Stimulated activated CD8-positive, alpha-beta memory T cell treated with anti-CD3 and anti-CD28 coated beads, Interleukin-12 subunit alpha, Interleukin-12 subunit beta, amount 100 ng/mL, for 1 hour (primary cell): ENCODE measurements around the gene FARP2.
"Not testable (repeated sequence)": the region's sequence is repeated elsewhere in the genome, so short reads cannot be mapped to it uniquely, and the experiment has no call there.

ENCODE experiments used
- DNase-seq: peaks from one replicate; pipeline ENCODE4 v3.0.0-alpha.2; 2020; ENCODE audit warnings: low read depth

The FARP2 gene

DNA sequence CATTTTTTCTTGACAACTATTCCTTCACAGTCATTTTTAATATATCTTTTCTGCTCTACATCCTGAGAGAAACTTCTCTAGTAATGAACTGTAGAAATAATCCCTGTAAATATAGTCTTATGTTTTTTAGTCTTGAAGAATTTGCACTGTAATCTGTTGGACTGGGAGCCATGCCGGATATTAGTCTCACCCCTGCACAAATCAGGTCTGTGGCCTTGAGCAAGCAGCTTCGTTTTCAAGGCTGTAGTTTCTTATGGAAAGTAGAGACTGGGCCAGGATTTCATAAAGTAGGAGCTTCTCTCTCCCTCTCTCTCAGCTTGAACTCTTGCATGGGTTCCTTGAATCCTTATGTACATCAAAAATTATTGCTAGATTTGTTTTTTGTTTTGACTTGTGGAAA is 8.7 kb downstream of the FARP2 start:
- no peak for DNase-seq

- DNase-seq: no peak
Observed at GRCh38 chr2:241366678-241367077, 10.6 kb downstream of the FARP2 start.

- no peak for DNase-seq
Observed at GRCh38 chr2:241368643-241369042, 12.6 kb downstream of the FARP2 start.

DNA sequence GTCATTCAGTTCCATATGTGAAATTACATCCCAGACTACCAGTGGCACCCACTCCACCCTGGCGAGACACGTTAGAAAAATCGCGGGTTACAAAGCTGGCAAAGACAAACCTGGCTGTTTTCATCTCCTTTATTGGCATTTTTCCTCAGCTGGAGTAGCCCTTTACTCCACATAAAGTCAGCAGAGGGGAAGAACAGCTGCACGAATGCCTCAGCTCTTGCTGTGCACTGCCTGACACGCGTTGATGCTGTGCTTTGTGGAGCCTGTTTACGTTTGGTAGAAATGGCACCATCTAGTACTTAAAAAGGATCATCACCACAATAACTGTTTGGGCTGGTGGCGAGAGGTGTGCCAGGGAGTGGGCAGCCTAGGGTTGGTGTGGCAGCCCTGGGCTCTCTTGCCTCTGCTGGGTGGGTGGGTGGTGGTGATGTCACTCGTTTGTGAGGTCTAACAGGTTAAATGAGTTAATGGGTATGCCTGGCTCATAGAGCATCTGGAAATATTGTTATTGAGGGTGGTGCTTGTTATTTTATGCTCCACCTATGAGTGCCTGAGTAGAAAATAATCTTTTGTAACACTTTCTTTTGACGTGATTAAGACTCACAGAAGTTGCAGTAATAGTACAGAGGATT is 16.4 kb downstream of the FARP2 start:
- DNase-seq: no peak

GRCh38 chr2:241373446-241373845 is 17.4 kb downstream of the FARP2 start:
- no peak for DNase-seq

DNA sequence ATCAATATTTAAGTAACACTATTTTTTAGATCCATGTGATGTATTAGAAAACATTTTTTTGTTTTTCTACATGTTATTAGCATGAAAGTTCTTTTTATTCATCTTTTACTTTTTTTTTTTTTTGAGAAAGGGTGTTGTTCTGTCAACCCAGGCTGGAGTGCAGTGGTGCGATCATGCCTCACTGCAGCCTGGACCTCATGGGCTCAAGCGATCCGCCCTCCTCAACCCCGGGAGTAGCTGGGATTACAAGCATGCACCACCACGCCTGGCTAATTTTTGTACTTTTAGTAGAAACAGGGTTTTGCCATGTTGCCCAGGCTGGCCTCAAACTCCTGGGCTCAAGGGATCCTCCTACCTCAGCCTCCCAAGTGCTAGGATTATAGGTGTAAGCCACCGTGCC is 17.8 kb downstream of the FARP2 start:
- DNase-seq: not testable (repeated sequence)

- no peak for DNase-seq
Observed at GRCh38 chr2:241375300-241375699, 19.2 kb downstream of the FARP2 start.

DNA sequence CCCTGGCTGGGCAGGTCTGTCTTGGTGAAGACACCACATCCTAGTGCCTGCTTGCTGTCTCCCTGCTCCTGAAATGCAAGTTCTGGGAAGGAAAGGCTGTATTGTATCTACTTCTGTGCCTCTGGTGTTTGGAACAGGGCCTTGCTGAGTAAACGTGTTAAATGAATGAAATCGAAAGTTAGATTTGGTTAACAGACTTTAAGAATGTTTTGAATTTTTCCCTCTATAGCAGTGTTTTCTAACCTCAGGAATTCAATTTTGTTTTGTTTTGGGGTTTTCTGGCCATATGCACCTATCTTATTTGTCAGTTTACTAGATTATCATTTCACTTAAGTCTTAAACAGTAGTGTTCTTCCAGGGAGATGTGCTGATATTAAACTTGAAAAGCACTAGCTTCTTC is 20.7 kb downstream of the FARP2 start:
- no peak for DNase-seq

GRCh38 chr2:241378816-241379215 is 22.7 kb downstream of the FARP2 start:
- DNase-seq: no peak

DNA sequence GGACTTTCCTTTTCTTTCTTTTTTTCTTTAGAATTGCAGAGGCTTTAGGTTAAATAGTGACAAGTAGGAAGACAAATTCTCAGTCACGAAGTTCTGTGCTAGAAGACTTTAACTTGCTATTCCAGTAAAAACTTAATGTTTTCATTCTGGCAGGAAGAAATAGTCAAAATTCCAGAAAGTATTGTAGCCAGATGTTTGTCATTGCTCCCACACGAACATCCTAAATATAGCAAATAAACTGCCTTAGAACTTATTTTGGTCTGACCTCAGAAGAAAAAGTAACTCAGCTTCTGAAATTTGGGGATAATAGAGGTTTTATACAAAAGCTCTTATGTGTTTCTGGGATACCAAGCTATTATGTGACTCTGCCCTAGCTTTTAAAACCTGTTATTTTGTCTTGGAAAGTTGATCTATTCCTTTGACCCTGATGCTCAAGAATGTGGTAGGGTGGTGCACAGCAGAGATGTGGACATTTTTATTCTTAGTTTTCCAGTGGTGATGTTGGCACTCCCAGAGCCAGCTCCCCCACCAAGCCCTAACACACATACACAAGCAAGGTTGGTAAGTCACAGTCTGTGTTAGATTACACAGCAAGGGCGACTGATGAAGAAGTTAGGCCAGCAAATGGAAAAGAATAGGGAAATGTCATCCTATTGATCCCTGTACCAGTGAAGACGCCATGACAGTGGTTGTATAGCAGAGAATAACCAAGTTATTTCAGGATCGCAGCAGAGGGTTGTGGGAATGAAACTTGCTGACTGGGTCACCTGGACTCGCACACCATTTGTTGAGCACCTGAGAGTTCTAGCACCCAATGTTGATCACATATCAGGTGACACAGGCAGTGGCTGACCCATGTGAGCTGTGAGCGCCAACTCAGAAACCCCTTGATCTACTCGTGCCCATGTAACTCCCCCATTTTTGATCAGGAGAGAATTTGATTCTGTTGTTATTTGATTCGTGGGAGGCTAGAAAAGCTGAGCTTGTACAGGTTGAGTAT is 23.7 kb downstream of the FARP2 start:
- DNase-seq: no peak

DNA sequence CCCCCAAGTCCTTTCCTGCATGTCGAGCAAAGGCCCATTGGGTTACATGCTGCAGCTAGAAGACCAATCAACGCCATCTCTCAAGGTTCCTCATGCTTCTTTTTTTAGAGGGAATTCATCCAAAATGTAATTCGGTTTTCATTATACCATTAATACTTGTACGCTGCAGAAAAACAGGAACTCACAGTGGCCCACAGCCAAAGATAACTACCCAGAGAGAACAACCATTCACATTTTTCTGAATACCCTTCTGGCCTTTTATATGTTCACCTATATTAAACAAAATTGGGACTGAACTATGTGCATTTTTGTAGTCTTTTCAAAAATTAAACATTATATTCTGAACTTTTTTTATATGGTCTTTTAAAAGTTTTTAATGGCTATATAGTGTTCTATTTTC is 25.8 kb downstream of the FARP2 start:
- DNase-seq: no peak

DNA sequence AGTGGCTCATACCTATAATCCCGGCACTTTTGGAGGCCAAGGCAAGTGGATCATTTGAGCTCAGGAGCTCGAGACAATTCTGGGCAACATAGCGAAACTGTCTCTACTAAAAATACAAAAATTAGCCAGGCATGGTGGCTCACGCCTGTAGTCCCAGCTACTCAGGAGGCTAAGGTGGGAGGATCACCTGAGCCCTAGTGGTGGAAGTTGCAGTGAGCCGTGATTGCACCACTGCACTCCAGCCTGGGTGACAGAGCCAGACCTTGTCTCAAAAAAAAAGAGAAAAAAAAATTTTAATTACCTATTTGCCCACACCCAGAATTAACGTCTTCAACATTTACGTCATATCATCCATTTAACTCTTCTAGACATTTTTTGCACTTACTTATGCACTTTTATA is 29.4 kb downstream of the FARP2 start:
- not testable (repeated sequence) for DNase-seq

DNA sequence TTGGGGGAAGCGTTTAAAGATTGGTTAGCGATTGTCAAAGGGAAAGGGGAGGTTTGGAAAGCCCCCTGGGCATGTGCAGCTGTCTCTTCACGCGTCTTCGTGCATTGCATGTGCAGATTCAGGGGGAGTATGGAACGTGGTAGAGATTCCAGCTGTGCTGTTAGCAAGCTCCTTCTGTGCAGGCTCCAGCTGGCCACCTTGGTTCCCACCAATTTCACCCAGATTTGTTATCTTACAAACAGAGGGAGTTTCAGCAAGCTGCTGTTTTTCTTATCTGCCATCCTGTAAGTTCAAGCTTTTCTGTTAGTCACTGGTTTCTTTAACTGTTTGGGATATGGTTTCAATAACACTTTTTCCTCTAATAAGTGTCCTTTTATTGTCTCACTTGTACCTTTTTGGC is 30.4 kb downstream of the FARP2 start:
- no peak for DNase-seq

DNA sequence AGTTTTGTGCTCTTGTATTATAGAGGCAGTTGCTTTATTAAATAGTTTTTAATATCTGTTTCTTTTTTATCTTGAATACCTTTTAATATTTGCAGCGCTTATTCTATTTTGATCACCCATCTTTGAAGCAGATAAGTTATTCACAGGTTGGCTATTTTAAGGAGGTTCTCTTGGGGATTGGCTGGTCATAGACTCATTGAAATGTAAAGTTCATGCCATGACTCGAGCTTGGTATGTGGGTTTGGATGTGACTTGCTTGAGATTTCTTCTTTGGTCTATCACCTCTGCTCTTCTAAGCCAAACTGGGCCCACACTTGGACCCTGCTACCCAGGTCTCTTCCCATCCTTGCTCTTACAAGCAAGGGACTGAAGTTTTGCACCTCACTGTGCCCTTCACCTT is 33.6 kb downstream of the FARP2 start:
- no peak for DNase-seq

DNA sequence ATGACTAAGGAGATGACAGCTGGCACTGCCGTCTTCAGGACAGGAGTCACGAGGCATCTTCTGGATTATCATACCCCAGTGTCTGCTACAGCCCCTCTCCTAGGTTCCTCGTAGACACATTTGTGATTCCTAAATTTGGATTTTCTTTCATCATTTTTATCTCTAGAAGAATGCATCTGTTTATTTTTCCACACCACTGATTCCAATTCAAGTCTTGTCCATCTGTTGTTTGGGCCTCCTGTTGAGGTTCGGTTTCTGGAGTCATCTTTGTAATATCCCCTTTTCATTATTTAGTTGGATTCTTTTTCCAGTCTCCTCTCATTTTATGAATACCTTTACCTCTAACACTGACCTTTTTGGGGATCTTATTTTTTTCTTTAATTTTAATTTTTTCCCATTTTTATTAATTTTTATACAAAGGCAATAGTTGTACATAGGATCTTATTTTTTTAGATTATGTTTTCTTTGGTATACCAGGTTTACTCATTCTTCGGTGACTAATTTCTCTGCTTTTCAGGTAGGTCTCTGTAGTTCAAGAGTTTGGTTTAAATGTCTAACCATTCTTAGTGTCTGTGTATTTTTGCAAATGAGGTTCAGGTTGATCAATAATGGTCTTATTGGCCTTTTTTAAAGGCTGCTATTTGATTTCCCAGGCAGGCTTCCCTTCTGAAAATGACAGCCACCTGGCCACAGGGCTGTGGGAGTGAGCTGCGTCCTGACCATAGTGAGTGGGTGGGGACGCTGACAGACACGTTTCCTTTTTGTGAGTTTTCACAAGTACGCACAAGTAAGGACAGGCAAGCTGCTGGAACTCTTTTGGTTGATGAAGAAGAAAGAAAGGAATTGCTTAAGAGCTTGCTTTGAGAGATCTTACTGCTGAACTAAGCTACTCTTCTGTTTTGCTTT is 34.5 kb downstream of the FARP2 start:
- DNase-seq: no peak

DNA sequence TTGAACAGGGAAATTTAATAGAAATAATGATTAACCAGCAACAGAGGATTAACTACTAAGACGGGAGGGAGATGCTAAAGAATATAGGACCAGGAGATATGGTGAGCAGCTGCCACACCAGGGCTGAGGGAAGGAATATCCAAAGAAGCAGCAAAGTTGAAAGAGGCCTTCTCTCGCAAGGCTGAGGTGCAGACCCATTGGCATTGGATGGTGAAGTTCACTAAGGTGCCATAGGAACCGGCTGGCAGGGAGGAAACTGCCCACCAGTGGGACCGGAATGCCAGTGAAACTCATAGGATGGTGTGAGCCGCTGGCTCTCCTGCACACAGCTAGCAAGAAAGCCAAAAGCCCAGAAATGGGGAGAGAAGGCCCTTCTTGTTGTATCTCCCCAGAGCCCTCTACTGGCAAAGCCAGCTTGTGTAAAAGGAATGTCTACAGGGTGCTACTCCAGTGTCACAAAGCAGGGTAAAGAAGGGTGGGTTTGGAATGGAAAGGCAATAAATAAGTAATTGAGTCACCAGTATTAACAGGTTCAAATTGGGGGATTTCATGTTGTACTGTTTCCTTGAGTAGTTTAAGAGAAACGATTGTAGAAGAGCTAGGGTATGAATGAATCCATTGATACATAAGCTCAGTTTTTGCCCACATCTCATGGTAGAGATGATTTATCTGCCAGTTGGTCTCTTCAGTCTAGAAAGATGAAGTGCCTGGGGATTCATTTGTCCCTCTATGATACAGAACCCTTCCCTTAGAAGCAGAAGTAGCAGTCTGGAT is 36.0 kb downstream of the FARP2 start:
- DNase-seq: no peak

DNA sequence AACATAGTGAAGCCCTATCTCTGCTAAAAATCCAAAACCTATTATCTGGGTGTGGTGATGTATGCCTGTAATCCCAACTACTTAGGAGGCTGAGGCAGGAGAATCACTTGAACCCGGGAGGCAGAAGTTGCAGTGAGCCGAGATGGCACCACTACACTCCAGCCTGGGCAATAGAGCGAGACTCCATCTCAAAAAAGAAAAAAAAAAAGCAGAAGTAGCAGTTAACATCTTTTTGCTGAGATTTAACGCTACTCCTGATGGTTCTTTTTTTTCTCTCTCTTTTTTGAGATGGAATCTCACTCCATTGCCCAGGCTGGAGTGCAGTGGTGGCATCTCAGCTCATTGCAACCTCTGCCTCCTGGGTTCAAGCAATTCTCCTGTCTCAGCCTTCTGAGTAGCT is 36.7 kb downstream of the FARP2 start:
- DNase-seq: not testable (repeated sequence)

- DNase-seq: no peak
Observed at GRCh38 chr2:241393524-241394196, 37.6 kb downstream of the FARP2 start.

DNA sequence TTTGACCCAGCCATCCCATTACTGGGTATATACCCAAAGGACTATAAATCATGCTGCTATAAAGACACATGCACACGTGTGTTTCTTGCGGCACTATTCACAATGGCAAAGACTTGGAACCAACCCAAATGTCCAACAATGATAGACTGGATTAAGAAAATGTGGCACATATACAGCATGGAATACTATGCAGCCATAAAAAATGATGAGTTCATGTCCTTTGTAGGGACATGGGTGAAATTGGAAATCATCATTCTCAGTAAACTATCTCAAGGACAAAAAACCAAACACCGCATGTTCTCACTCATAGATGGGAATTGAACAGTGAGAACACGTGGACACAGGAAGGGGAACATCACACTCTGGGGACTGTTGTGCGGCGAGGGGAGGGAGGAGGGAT is 40.7 kb downstream of the FARP2 start:
- DNase-seq: not testable (repeated sequence)

DNA sequence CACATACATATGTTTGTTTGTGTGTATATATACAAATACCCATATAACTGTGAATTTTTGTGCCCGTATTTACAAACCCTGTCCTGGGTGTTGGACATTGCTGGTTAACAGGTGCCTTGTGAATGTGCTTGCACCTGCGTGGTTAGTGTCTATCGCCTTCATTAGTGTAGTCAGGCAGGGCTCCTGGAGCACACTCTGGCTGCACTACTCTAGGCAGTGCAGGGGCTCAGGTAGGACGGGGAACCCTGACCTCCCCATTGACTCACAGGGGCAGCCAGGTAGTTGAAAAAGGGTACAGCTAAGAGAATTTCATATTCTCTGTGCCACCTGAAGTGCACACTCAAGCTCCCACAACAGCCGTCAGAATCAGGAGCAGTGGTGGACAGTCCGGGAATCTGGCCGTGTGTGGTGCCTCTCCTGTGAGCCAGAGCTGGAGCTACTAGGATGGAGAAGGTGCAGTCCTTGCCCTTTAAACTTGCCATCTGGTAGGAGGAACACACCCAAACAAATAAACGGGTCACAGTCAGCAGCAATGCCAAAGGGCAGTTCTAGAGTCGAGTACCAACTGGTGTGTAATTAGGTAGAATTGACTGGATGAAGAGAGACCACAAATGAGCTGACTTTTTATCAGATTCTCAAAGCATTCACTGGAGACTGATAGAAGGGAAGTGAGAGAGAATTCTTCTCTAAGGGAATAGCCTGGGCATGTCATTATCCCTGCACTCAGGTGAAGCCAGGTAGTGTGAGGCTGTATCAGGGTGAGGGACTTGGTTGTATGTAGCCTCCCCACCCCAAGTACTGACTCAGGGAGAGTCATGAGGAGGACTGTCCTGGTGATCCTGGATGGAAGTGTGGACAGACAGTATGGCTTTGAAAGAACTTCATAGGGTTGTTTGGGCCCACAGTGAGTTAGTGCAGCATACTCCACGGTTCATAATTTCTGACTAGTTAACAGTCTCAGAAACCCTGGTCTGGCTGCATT is 44.1 kb downstream of the FARP2 start:
- no peak for DNase-seq
